ENCODE measurements around the gene PARVA.

The PARVA gene

DNA sequence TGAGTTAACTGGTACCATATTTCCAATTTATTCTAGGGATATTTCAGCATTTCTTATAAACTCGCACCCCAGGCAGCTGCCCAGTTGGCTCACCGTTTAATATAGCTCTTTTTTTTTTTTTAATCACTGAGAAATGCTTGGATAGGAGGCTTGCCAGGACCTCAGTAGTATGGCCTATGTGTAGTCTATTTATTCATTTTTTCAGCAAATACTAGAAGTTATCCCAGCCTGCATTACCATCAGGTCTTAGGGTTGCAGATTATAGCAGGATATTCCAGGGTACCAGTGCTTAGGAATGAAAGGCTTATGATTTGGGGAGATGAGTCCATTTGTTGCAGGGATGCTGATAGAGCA is 26.6 kb downstream of the PARVA start:
- DNase-seq = no peak

GRCh38 chr11:12404436-12404835 is 27.1 kb downstream of the PARVA start:
- DNase-seq = no peak

DNA sequence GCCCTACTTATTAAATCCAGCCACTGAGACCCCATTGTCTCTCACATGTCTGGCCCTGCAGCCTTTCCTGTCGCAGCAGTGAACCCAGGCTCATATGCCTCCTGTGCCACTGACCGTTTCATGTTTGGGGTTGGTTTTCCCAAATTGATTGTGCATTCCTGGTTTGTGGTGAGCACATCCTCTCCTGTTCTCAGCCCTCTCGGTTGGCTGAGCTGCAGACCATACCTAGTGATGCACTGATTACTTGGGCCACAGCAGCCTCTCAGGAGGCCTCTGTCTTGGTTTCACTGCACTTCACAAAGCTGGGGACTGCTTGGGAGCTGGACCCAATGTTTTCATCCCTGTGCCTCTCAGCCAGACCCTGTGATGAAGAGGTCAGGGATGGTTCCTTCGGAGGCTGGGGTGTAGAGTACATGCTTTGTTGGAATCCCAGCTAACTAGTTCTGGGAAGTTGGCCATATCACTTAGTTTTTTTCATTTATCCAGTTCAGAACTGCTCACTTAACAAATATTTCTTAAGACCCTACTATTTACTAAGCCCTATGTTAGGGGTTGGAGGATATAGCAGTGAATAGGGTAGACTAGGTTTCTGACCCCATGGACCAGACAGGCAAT is 30.9 kb downstream of the PARVA start:
- no peak for DNase-seq

GRCh38 chr11:12409621-12410005 is 32.2 kb downstream of the PARVA start:
- DNase-seq = no peak

GRCh38 chr11:12410006-12410728 is 32.8 kb downstream of the PARVA start:
- DNase-seq = no peak

DNA sequence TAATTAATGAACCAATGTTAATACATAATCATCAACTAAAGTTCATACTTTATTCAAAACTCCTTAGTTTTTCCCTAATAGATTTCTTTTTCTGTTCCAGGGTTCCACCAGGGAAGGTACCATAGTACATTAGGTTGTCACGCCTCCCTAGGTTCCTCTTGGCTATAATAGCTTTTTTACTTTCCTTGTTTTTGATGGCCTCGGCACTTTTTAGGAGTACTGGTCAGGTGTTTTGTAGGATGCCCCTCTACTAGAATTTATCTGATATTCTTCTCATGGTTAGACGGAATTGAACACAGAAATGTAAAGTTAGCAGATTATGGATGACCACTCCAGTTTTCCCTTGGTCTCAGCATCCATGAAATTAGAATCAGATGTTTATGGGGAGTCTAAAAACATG is 34.0 kb downstream of the PARVA start:
- DNase-seq = no peak

GRCh38 chr11:12411806-12412727 is 34.7 kb downstream of the PARVA start:
- peak; percentile 14 for DNase-seq

DNA sequence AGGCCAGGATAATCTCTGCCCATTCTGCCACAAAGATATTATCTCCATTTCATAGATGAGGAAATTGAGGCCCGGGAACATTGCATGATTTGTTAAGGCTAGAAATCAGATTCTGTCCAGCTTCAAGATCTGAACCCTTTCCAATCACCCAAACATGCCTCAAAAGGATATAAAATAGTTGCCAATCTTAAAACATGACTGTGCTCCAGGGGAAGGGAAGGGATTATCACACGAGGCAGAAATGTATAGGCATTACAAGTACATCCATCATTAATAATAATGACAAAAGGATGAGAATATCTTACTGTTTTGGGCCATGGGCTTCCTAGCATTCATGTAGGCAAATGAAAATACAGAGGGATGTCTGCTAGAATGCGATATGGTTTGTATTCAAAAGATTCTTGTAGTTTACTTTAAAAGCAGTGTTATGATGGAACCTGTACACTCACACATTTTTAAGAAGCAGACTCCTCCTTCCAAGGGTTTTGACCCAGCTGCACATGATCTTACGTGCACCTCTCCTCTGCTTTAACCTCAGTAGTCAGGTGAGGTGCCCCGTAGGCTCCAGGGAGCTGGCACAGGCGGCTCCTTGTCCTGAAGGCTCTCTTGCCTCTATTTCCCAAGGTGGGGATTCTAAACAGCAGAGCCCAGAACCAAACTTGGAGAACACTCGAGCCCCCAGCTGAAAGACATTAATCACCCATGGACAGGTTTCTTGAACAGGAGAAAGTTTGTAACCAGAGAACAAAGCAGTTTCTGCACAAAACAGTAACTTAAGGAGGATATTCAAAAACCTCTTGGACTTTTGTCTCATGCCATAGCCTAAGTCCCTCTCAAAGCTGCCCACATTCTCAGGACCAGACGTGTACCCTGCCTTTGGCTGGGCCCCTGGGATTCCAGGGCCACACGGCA is 36.0 kb downstream of the PARVA start:
- DNase-seq = no peak

- DNase-seq = no peak
Observed at GRCh38 chr11:12414611-12415010, 37.2 kb downstream of the PARVA start.

DNA sequence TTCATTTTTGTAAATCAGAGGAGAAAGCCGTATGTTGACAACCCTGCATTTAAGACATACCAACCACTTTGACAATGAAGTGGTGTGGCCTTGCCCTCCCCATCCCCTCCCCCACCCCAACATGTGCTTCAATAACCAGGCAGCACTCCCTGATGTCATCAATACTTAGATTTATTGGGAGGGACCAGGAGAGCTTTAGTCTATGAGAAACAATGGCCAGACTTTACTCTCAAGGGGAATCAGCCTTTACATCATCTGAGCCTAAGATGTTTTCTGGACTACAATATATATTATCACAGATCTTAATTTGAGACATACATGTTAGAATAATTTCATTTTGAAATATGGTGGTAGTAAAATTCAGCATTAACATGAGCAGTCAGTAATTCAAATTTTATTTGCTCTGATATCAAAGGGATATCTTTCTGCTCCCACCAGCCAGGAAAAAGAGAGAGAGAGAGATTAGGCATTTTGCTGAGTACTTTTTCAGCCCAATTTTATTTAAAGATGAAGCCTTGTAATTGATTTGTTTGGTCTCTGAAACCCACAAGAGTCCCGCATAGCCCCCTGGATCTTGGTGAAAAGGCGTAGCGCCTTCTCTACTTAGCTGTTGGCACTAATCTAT is 38.1 kb downstream of the PARVA start:
- DNase-seq = no peak

GRCh38 chr11:12416552-12416951 is 39.2 kb downstream of the PARVA start:
- DNase-seq = no peak

DNA sequence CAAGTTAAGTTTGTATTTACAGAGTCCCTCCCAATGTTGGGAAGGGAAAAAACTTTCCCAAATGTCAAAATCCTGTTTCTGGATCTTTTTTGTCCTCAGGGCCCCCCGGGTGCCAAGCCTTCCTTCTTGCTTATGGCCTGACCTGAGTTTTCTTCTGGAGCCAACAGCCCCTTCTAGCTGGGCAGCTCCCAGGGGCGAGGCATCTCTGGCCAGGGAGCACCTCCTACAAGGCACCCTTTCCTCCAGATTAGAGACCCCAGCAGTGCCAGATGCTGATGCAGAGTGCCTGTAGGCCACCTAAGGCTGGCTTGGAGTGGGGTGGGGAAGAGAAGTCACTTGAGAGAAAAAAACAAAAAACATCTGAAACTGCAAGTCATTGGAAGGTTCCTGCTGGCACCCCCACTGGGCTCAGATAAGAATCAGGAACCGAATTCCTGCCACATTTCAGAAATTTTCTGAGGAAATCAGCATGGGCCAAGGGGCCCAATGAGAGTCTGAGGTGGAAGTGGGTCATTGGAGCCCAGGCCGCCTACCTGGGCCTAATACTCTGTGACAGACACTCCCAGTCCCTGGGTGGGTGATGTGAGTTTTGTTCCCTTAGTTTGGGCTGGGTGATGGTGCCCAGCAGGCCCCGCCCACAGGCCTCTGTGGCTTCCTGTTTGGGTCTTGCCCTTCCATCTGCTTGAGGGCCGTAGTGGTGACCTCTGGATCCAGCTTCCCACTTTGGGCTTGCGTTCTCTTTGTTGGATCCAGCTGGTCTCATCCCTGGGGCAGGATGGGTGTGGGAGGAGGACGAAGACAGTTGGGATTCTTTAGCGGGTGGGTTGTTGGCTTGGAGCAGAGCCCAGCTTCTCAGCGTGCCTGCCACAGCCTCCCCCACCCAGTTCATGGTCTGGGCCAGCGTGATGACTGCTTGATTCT is 40.6 kb downstream of the PARVA start:
- no peak for DNase-seq

GRCh38 chr11:12420040-12420439 is 42.7 kb downstream of the PARVA start:
- DNase-seq = no peak

- DNase-seq = no peak
Observed at GRCh38 chr11:12420706-12421105, 43.3 kb downstream of the PARVA start.

DNA sequence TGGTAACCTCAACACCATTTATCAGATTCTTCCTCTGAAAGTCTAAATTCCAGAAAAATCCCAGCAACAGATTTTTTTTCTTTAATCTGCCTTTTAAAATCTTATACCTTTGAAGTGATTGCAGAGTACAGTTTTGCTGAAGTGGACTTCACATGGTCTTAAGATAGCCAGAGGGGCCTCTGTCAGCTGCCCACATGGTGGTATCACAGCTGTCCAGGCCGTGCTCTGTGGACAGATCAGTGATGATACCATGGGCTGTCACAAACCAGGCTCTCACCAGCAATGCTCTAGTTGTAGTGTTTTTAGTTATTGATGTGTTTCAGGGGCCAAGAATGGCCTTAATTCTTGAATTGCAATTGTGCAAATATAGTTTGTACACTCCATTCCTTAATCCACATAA is 44.0 kb downstream of the PARVA start:
- no peak for DNase-seq

DNA sequence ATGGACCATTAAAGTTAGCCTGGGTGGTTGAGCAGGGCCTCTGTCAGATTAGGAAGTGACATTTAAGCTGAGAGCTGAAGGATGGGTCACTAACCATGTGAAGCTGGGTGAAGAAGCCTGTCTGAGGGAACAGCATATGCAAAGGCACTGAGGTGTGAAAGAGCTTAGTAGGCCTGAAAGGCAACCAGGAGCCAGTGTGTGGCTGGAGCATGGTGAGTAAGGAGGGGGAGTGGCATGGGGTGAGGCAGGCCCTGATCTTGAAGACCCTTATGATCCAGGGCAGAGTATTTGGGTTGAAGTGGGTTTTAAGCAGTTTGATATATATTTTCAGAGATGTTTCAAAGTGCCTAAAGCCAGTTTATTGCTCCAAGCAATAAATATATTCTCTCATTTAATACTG is 48.8 kb downstream of the PARVA start:
- no peak for DNase-seq

DNA sequence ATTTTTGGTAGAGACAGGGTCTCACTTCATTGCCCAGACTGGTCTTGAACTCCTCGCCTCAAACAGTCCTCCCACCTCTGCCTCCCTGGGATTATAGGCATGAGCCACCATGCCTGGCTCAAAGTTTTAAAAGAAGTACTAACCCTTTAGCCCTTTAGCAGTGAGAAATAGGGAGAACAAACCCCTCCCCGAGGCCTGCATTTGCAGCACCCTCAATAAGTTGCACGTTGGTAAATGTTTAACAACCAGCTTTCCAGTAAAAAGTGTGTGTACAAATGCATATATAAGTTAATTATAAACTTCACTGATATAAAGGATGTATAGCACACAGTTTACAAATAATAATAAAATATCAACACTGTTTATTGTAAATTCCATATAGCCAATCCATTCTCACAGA is 51.8 kb downstream of the PARVA start:
- DNase-seq = no peak

GRCh38 chr11:12430351-12430750 is 53.0 kb downstream of the PARVA start:
- no peak for DNase-seq

- DNase-seq = no peak
Observed at GRCh38 chr11:12430954-12431595, 53.7 kb downstream of the PARVA start.

DNA sequence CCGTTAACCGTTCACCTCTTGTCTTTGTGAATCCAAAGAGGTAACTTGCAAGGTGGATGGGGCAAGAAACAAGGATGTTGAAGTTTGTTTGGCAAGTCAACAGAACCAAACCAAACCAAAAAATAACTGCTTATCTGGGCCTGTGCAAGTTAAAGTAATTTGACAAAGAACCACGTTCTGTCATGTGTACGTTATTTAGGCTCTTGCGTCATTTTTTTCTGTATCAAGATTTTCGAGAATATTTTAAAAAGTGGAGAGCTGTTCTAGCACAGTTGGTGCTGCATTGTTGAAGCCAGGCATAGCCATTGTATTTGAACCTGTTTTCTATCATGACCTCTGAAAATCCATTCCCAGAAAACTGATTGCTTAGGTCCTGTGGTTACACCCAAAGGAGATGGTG is 55.1 kb downstream of the PARVA start:
- no peak for DNase-seq

- DNase-seq = no peak
Observed at GRCh38 chr11:12433121-12433520, 55.8 kb downstream of the PARVA start.
